ENCODE measurements around the gene SPATS1.

- TF ChIP-seq CTCF (IDR thresholded peaks at IDR 0.05) = no peak
- peak; percentile 7 for TF ChIP-seq EZH2 (IDR thresholded peaks at IDR 0.05)
Measured at GRCh38 chr6:44298055-44298803, 44.2 kb upstream of the SPATS1 start.

Measured in neural progenitor cell (in vitro differentiated cells).